ENCODE results near the gene CUL7.

Gene CUL7

DNA sequence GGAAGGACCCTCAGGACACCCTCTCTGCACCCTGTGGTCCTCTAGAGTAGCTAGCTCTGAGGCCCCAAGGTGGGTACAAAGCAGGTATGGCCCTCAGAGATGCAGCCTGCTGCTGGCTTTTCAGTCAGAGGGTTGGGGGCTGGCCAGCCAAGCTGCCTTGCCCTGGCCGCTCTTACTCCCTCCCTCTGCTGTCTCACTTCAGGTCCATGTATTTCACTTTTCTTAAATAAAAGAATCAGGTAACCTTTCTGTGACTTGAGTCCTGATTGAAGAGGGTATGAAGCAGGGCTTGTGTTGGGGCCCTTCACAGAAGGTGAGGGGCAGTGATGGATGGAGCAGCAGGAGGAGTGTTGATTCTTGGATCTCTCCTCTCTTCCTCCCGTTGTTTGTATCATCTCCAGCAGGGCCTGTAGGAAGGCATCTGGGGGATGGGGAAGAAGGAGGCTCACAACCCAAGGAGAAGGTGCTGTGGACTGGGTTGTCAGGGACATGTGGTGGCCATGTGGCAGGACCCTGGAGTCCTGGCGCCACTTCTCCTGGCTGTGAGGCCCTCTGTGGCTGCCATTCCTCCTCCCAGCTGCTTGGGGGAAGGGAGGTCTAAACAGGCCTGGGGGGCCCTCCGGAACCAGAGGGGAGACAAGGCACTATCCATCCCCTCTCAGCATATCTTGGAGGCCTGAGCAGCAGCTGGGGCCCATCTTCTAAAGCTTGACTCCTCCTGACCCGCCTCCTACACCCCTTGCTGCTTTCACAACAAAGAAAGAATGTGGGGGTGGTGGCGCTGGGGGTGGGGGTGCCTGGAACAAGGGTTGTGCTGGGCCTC lies 21.4 kb upstream of the CUL7 start:
- TF ChIP-seq GABPA (IDR thresholded peaks at IDR 0.05; ENCODE audit: low read depth), result no peak
- Histone ChIP-seq H3K4me3 (replicated peaks; ENCODE audit: insufficient read depth, low read length) (no peak overlapping the region), H3K27me3 (ENCODE audit: insufficient read depth, poor library complexity, severe bottlenecking) (peaks cover 27% of the 10 kb centered on the region), H3K27ac (replicated peaks) (no peak overlapping the region)
- no peak for DNase-seq (ENCODE audit: low read depth in 1 of 2, low spot score in 1 of 2)

DNA sequence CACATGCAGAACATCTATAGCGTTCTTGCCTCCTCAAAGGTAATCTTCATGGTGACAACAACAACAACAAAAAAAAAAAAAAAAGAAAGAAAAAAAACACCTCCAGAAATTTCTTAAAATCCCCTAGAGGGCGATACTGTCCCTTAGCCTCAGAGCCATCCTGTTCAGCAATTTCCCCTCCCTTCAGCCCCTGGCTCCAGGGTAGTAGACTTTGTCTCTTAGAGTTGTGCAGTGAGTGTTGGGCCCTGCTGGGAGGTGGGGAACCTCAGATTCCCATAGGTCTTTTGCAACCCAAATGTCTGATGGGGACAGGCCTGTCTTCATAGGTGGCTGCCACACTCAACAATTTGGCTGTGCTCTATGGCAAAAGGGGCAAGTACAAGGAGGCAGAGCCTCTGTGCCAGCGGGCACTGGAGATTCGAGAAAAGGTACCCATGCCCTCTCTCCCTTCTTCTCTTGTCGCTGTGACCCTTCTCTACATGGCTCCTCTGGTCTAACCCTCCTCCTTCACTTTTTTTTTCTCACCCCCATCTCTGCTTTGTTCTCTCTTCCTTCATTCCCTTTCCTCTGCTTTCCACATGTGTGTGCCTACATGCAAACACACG lies 16.5 kb upstream of the CUL7 start:
- Histone ChIP-seq H3K4me3 (replicated peaks; ENCODE audit: insufficient read depth, low read length) (no peak overlapping the region), H3K27ac (replicated peaks) (no peak overlapping the region), H3K27me3 (ENCODE audit: insufficient read depth, poor library complexity, severe bottlenecking) (no peaks in the 10 kb centered on the region)
- peak in 1 of 2 experiments; percentile 17 for DNase-seq (ENCODE audit: low read depth in 1 of 2, low spot score in 1 of 2)
- TF ChIP-seq, protein P1, sequence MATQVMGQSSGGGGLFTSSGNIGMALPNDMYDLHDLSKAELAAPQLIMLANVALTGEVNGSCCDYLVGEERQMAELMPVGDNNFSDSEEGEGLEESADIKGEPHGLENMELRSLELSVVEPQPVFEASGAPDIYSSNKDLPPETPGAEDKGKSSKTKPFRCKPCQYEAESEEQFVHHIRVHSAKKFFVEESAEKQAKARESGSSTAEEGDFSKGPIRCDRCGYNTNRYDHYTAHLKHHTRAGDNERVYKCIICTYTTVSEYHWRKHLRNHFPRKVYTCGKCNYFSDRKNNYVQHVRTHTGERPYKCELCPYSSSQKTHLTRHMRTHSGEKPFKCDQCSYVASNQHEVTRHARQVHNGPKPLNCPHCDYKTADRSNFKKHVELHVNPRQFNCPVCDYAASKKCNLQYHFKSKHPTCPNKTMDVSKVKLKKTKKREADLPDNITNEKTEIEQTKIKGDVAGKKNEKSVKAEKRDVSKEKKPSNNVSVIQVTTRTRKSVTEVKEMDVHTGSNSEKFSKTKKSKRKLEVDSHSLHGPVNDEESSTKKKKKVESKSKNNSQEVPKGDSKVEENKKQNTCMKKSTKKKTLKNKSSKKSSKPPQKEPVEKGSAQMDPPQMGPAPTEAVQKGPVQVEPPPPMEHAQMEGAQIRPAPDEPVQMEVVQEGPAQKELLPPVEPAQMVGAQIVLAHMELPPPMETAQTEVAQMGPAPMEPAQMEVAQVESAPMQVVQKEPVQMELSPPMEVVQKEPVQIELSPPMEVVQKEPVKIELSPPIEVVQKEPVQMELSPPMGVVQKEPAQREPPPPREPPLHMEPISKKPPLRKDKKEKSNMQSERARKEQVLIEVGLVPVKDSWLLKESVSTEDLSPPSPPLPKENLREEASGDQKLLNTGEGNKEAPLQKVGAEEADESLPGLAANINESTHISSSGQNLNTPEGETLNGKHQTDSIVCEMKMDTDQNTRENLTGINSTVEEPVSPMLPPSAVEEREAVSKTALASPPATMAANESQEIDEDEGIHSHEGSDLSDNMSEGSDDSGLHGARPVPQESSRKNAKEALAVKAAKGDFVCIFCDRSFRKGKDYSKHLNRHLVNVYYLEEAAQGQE (IDR thresholded peaks at IDR 0.05; ENCODE audit: insufficient replicate concordance, low read depth), result no peak
- TF ChIP-seq SPI1 (IDR thresholded peaks at IDR 0.05; ENCODE audit: borderline replicate concordance, low read depth) (no peak), POLR2AphosphoS5 (IDR thresholded peaks at IDR 0.05; ENCODE audit: low read depth) (no peak), GABPA (IDR thresholded peaks at IDR 0.05; ENCODE audit: low read depth) (no peak)
- TF ChIP-seq, protein P2, sequence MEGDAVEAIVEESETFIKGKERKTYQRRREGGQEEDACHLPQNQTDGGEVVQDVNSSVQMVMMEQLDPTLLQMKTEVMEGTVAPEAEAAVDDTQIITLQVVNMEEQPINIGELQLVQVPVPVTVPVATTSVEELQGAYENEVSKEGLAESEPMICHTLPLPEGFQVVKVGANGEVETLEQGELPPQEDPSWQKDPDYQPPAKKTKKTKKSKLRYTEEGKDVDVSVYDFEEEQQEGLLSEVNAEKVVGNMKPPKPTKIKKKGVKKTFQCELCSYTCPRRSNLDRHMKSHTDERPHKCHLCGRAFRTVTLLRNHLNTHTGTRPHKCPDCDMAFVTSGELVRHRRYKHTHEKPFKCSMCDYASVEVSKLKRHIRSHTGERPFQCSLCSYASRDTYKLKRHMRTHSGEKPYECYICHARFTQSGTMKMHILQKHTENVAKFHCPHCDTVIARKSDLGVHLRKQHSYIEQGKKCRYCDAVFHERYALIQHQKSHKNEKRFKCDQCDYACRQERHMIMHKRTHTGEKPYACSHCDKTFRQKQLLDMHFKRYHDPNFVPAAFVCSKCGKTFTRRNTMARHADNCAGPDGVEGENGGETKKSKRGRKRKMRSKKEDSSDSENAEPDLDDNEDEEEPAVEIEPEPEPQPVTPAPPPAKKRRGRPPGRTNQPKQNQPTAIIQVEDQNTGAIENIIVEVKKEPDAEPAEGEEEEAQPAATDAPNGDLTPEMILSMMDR (IDR thresholded peaks at IDR 0.05; ENCODE audit: insufficient read depth, low read length), result no peak

DNA sequence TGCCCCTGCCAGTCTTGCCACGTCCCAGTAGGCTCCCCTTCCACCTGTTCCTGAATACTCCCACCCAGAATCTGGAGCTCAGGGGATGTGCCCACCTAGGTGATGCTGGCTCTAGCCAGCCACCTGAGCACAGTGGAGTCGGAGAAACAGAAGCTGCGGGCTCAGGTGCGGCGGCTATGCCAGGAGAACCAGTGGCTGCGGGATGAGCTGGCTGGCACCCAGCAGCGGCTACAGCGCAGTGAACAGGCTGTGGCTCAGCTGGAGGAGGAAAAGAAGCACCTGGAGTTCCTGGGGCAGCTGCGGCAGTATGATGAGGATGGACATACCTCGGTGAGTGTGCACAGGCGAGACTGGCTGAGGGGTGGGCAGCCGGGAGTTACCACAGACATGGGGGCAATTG lies 9.2 kb upstream of the CUL7 start:
- H3K4me3 ChIP-seq (replicated peaks; ENCODE audit: insufficient read depth, low read length), result no peak overlapping the region
- DNase-seq (ENCODE audit: low read depth in 1 of 2, low spot score in 1 of 2), result no peak
- TF ChIP-seq GABPA (IDR thresholded peaks at IDR 0.05; ENCODE audit: low read depth) (no peak), POLR2AphosphoS5 (IDR thresholded peaks at IDR 0.05; ENCODE audit: low read depth) (no peak), SPI1 (IDR thresholded peaks at IDR 0.05; ENCODE audit: borderline replicate concordance, low read depth) (no peak)
- TF ChIP-seq, protein P2 (IDR thresholded peaks at IDR 0.05; ENCODE audit: insufficient read depth, low read length), result no peak
- TF ChIP-seq, protein P1 (IDR thresholded peaks at IDR 0.05; ENCODE audit: insufficient replicate concordance, low read depth), result no peak
- H3K27me3 ChIP-seq (ENCODE audit: insufficient read depth, poor library complexity, severe bottlenecking), result no peaks in the 10 kb centered on the region
- no peak overlapping the region for H3K27ac ChIP-seq (replicated peaks)

DNA sequence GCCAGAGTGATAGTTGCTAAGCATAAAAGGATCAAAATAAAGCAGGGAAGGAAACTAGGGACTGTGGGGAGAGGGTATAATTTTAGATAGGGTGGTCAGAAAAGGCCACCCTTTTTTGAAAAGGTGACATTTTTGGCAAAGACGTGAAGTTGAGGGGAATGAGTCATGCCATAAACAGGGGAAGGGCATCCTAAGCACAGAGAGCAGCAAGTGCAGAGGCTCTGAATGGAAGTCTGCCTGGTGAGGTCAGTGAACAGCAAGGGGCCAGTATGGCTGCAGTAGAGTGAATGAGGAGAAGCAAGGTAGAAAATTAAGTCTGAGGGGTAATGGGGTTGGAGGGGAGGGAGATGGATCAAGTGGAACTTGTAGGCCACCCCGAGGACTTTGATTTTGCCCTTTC lies 8.2 kb upstream of the CUL7 start:
- TF ChIP-seq POLR2AphosphoS5 (IDR thresholded peaks at IDR 0.05; ENCODE audit: low read depth), result no peak
- TF ChIP-seq, protein P2 (IDR thresholded peaks at IDR 0.05; ENCODE audit: insufficient read depth, low read length), result no peak
- Histone ChIP-seq H3K27me3 (ENCODE audit: insufficient read depth, poor library complexity, severe bottlenecking) (no peaks in the 10 kb centered on the region), H3K27ac (replicated peaks) (no peak overlapping the region), H3K4me3 (replicated peaks; ENCODE audit: insufficient read depth, low read length) (no peak overlapping the region)
- no peak for DNase-seq (ENCODE audit: low read depth in 1 of 2, low spot score in 1 of 2)

Data from HL-60 (cell line).